GDM1 (cell line): Measurements from ENCODE around the gene SPATA4.
A peak's percentile ranks its signal among the peaks of the same experiment; 100 is the strongest.
"Not testable (repeated sequence)": the region's sequence is repeated elsewhere in the genome, so short reads cannot be mapped to it uniquely, and the experiment has no call there.

Source experiments
- DNase-seq: peaks from one replicate; lab custom pipeline; 2025; lab: John Stamatoyannopoulos, UW

SPATA4 gene

GRCh38 chr4:176195184-176195978, at the start of gene SPATA4:
SPATA4 (minus strand) TSS chr4:176195585; CDS start chr4:176195562, 23 bp downstream.
- DNase-seq, result peak; percentile 82

- DNase-seq, result no peak
Observed at GRCh38 chr4:176242764-176243347, 47.5 kb upstream of the SPATA4 start.

GRCh38 chr4:176241703-176242102, 46.3 kb upstream of the SPATA4 start:
- no peak for DNase-seq

- no peak for DNase-seq
Observed at GRCh38 chr4:176238826-176239225, 43.4 kb upstream of the SPATA4 start.

GRCh38 chr4:176238157-176238610, 42.8 kb upstream of the SPATA4 start:
- no peak for DNase-seq

GRCh38 chr4:176236946-176237345, 41.6 kb upstream of the SPATA4 start:
- no peak for DNase-seq

GRCh38 chr4:176230836-176231235, 35.5 kb upstream of the SPATA4 start:
- no peak for DNase-seq

GRCh38 chr4:176229645-176230044, 34.3 kb upstream of the SPATA4 start:
- no peak for DNase-seq

- no peak for DNase-seq
Observed at GRCh38 chr4:176226736-176227135, 31.4 kb upstream of the SPATA4 start.

- DNase-seq, result no peak
Observed at GRCh38 chr4:176223561-176223960, 28.2 kb upstream of the SPATA4 start.

- no peak for DNase-seq
Observed at GRCh38 chr4:176222149-176222548, 26.8 kb upstream of the SPATA4 start.

GRCh38 chr4:176217510-176217909, 22.1 kb upstream of the SPATA4 start:
- no peak for DNase-seq

- DNase-seq, result not testable (repeated sequence)
Observed at GRCh38 chr4:176212351-176212750, 17.0 kb upstream of the SPATA4 start.

- DNase-seq, result no peak
Observed at GRCh38 chr4:176210579-176211296, 15.4 kb upstream of the SPATA4 start.

GRCh38 chr4:176210101-176210500, 14.7 kb upstream of the SPATA4 start:
- DNase-seq, result no peak

- no peak for DNase-seq
Observed at GRCh38 chr4:176209535-176209934, 14.2 kb upstream of the SPATA4 start.

- no peak for DNase-seq
Observed at GRCh38 chr4:176207839-176208238, 12.5 kb upstream of the SPATA4 start.

GRCh38 chr4:176205299-176205698, 9.9 kb upstream of the SPATA4 start:
- DNase-seq, result no peak

GRCh38 chr4:176198316-176198903, 3.0 kb upstream of the SPATA4 start:
- DNase-seq, result no peak

- DNase-seq, result no peak
Observed at GRCh38 chr4:176193938-176194337, 1.4 kb downstream of the SPATA4 start.

GRCh38 chr4:176193126-176193525, 2.3 kb downstream of the SPATA4 start:
- no peak for DNase-seq

- DNase-seq, result no peak
Observed at GRCh38 chr4:176191974-176192373, 3.4 kb downstream of the SPATA4 start.
